HepG2 (cell line): Measurements from ENCODE around the gene ABCC12. TPM values are rescaled to one million over a fixed set of nuclear protein-coding genes. Genes with fewer than 3 reads are reported as not detected.

Source experiments
- ATAC-seq: fragments of 200-7000 bp; cut with Tn5 transposase; 3 replicates; pipeline ENCODE4 v1.9.1; 2020; ENCODE audit warnings: mild to moderate bottlenecking, moderate library complexity
- BruUV-seq: library from RNA; stranded (reverse); fragments of 400-500 nt; replicated peaks from 2 replicates; lab custom pipeline; 2021; lab: Mats Ljungman, UMichigan
- CTCF ChIA-PET: fragments of 300-600 bp; formaldehyde crosslinking; extraction: SDS; loops from one replicate; lab custom pipeline; 2021; ENCODE audit warnings: low total read pairs, inconsistent platforms, low intra/inter-chr PET ratio; lab: Yijun Ruan, JAX
- POLR2A ChIA-PET: fragments of 350-600 bp; sonication (Branson Sonifier 250); formaldehyde crosslinking; loops from one replicate; lab custom pipeline; 2020; ENCODE audit warnings: antibody characterized with exemption, inconsistent platforms; lab: Yijun Ruan, JAX
- DNase-seq: peaks from one replicate; pipeline ENCODE4 v3.0.0-alpha.2; 2015; ENCODE audit warnings: low spot score
- FAIRE-seq: peaks from 3 replicates; lab custom pipeline; 2011; peaks lifted over from hg19 to GRCh38; lab: Jason Lieb, UNC
- H2AFZ ChIP-seq: one replicate; pipeline ENCODE4 v1.6.1; 2011; ENCODE audit warnings: low read length, inconsistent platforms
- H3K27ac ChIP-seq: fragments of 300-600 bp; 3 replicates; pipeline ENCODE4 v1.8.0; 2011; ENCODE audit warnings: mixed run types, mild to moderate bottlenecking, mixed read lengths, low read length, inconsistent platforms; ENCODE audit not compliant: insufficient read depth; ENCODE audit errors: extremely low read length
- H3K27me3 ChIP-seq, 2 experiments: fragments of 200-600 bp in 1 of 2; 2 replicates in 1 of 2; 3 replicates in 1 of 2; pipeline versions ENCODE4 v1.6.0 to v1.8.0; 2011; ENCODE audit warnings: low read length in 2 of 2, mild to moderate bottlenecking in 2 of 2, moderate library complexity in 2 of 2, inconsistent platforms in 1 of 2; ENCODE audit not compliant: insufficient read depth in 2 of 2, control insufficient read depth in 1 of 2
- H3K36me3 ChIP-seq, 2 experiments: fragments of 200-600 bp in 1 of 2; replicated peaks in 1 of 2; 2 replicates in 1 of 2; 3 replicates in 1 of 2; pipeline versions ENCODE4 v1.5.1 to v1.8.0; 2011; ENCODE audit warnings: low read length in 2 of 2, inconsistent platforms in 1 of 2; ENCODE audit not compliant: insufficient read depth in 2 of 2, control insufficient read depth in 1 of 2
- H3K4me1 ChIP-seq: 2 replicates; pipeline ENCODE4 v1.5.1; 2012; ENCODE audit warnings: low read length, inconsistent platforms; ENCODE audit not compliant: insufficient read depth
- H3K4me2 ChIP-seq: 2 replicates; pipeline ENCODE4 v1.6.0; 2011; ENCODE audit warnings: low read depth, low read length, inconsistent platforms
- H3K4me3 ChIP-seq, 3 experiments: fragments of 200-600 bp in 1 of 3; sonication (generic), shearing (Covaris generic) in 1 of 3; replicated peaks in 1 of 3; 2 replicates each; pipeline ENCODE4 v1.5.1; 2011 to 2016; ENCODE audit warnings: low read length in 3 of 3, inconsistent platforms in 2 of 3, low read depth in 2 of 3, mild to moderate bottlenecking in 2 of 3, control low read depth in 1 of 3, mixed read lengths in 1 of 3; ENCODE audit not compliant: insufficient read depth in 1 of 3
- H3K79me2 ChIP-seq: one replicate; pipeline ENCODE4 v1.6.1; 2011; ENCODE audit warnings: low read length, inconsistent platforms; ENCODE audit not compliant: insufficient read depth
- H3K9ac ChIP-seq: 2 replicates; pipeline ENCODE4 v1.6.0; 2011; ENCODE audit warnings: mild to moderate bottlenecking, low read depth, low read length, inconsistent platforms; ENCODE audit not compliant: insufficient read depth
- H3K9me3 ChIP-seq: 2 replicates; pipeline ENCODE4 v1.5.1; 2012; ENCODE audit warnings: mild to moderate bottlenecking, low read length
- H4K20me1 ChIP-seq: 2 replicates; pipeline ENCODE4 v1.6.0; 2011; ENCODE audit warnings: inconsistent platforms, mild to moderate bottlenecking, low read length, moderate library complexity; ENCODE audit not compliant: insufficient read depth
- ARID5B ChIP-seq: IDR thresholded peaks from 2 replicates; pipeline ENCODE4 v1.4.0; 2020; ENCODE audit warnings: mild to moderate bottlenecking, missing genetic modification reagents
- ERF ChIP-seq: IDR thresholded peaks from 2 replicates; pipeline ENCODE4 v1.6.1; 2018; ENCODE audit warnings: missing biosample characterization, missing genetic modification reagents
- FOXO1 ChIP-seq: sonication (generic); formaldehyde crosslinking; IDR thresholded peaks from 2 replicates; pipeline ENCODE4 v1.4.0; 2020; ENCODE audit warnings: missing genetic modification reagents
- HNF1A ChIP-seq, 2 experiments: sonication (generic) in 1 of 2; formaldehyde crosslinking in 1 of 2; IDR thresholded peaks; 2 replicates each; pipeline versions ENCODE4 v1.4.0 to v1.6.1; 2016 to 2020; ENCODE audit warnings: borderline replicate concordance in 1 of 2, low read depth in 1 of 2, mild to moderate bottlenecking in 1 of 2, missing genetic modification reagents in 1 of 2
- PAXIP1 ChIP-seq: sonication (generic); formaldehyde crosslinking; conservative IDR thresholded peaks from 2 replicates; pipeline ENCODE4 v1.4.0; 2020; ENCODE audit warnings: mild to moderate bottlenecking, missing genetic modification reagents, moderate library complexity
- SRSF1 ChIP-seq: fragments of 200-400 bp; formaldehyde crosslinking; optimal IDR thresholded peaks from 2 replicates; pipeline ENCODE3; 2017; ENCODE audit warnings: mild to moderate bottlenecking, low read depth, low read length, moderate library complexity
- TFAP4 ChIP-seq: sonication (generic); IDR thresholded peaks from 2 replicates; pipeline ENCODE4 v1.6.1; 2016; ENCODE audit warnings: low read depth, borderline replicate concordance
- WGBS: methylation state at CpG from one replicate; pipeline ENCODE4 v1.1.6; 2017; ENCODE audit warnings: low lambda C conversion rate; 5-methylcytosine and 5-hydroxymethylcytosine counted together
- in situ Hi-C: cut with HindIII; loops from 2 replicates; pipeline ENCODE4 v1.10.0; 2017; ENCODE audit warnings: low pct_unique_long_range_greater_than_20kb; ENCODE audit not compliant: extremely low pct_ligation_motif_present
- intact Hi-C: fragments of 100-400 bp; cut with micrococcal nuclease; formaldehyde crosslinking; loops from one replicate; pipeline ENCODE4 v1.10.0; 2022; ENCODE audit not compliant: unreplicated experiment
- polyA plus RNA-seq, 8 experiments: library from polyadenylated mRNA; depleted of rRNA in 3 of 8; stranded (reverse) in 7 of 8; unstranded in 1 of 8; fragments of >200 nt; fragmentation: Illumina TruSeq in 4 of 8; extraction: Trizol in 4 of 8; gene quantifications; 2 replicates each; pipeline versions ENCODE4 v1.2.1 to v1.2.3, GENCODE V29; 2011 to 2016; ENCODE audit warnings: low read depth in 4 of 8, missing spikeins in 1 of 8, mixed read lengths in 1 of 8; ENCODE audit not compliant: insufficient read depth in 1 of 8
- total RNA-seq, 5 experiments: library from RNA; depleted of rRNA; stranded (reverse); fragments of >200 nt; fragmentation: Illumina TruSeq; extraction: Trizol; gene quantifications; 2 replicates each; pipeline ENCODE4 v1.2.3, GENCODE V29; 2016; ENCODE audit warnings: low read depth in 1 of 5

ABCC12 gene
- total and polyA plus RNA-seq, 2 of the 13 experiments (the other 11 are each of a cell fraction or from before 2014, with no cell fraction given): not detected

DNA sequence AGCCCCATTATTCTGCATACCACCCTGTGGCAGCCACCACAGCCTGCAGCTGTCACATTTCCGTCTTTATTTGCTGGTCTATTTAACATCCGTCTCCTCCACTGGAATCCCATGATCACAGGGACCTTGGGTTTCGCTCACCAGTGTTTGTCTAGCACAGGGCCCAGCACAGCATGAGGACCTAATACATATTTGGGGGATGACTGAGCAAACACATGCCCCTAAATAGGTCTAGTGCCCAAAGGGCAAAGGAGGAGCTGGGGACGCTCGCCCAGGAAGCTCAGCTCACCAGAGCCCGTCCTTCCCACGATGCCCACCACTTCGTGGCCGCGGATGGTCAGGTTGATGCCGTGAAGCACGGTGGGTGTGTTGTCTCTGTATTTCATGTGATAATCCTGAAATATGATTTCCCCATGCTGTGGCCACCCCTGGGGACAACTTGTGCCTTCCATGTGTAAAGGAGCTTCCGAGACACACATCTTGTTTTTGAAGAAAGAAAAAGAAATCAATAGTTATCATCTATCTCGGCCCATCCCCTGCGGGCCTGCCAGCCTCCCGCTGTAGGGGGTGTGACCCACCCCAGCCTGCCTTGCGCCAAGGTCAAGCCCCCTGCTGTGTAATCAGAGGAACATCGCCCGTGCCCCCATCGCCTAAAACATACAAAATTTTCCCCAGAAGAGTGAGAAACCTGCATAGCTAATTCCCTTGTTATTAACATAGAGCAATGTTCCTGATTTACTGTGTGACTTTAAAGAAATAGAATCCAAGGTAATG is 21.0 kb upstream of the ABCC12 start:
- peak; percentile 58 for FAIRE-seq
- peak; percentile 48; the same call in 1 of the 2 replicates for TF ChIP-seq ARID5B
- no peak for TF ChIP-seq FOXO1 (CRISPR knock-in tag)
- peak; percentile 15; the same call in 1 of the 2 replicates for TF ChIP-seq PAXIP1
- TF ChIP-seq ERF (CRISPR knock-in tag): 0 out of 2 replicates have a peak, but pooled peaks have one; percentile 47
- TF ChIP-seq SRSF1: no peak
- no peak for TF ChIP-seq HNF1A (IDR thresholded peaks at IDR 0.05; ENCODE audit: low read depth)
- no peak for TF ChIP-seq HNF1A (CRISPR knock-in tag; IDR thresholded peaks at IDR 0.05; ENCODE audit: borderline replicate concordance)
- TF ChIP-seq TFAP4: 0 out of 2 replicates have a peak, but pooled peaks have one; percentile 7

More for the DNA sequence above, 21.0 kb upstream of the ABCC12 start:
- in situ Hi-C loops: no loop called here
- 55% methylated on average over 17 of the region's 20 CpGs for WGBS
- DNase-seq: peak; percentile 47
- H3K4me2 ChIP-seq: peak overlapping the region; percentile 47; the same call in 1 of the 2 replicates
- intact Hi-C loops: no loop called here
- no peaks in the 10 kb centered on the region for H3K79me2 ChIP-seq
- no peak overlapping the region for H3K9ac ChIP-seq
- H3K4me1 ChIP-seq: peaks cover 55% of the 10 kb centered on the region
- H3K36me3 ChIP-seq: no peaks in the 10 kb centered on the region
- H3K27me3 ChIP-seq: no peaks in the 10 kb centered on the region
- H2AFZ ChIP-seq: no peak overlapping the region
- H3K4me3 ChIP-seq: no peak overlapping the region
- no peaks in the 10 kb centered on the region for H3K9me3 ChIP-seq
- H4K20me1 ChIP-seq: no peaks in the 10 kb centered on the region
- H3K27ac ChIP-seq: no peak overlapping the region
- peak; percentile 58 for ATAC-seq
- ChIA-PET POLR2A (interaction anchor here (1.2 to 3.3 kb wide), 2 partner anchors 12 to 59 kb away, joined by 8 to 11 read pairs; no protein-coding TSS in a partner anchor), CTCF (no interaction called here)
- no TSS peak for BruUV-seq
